ENCODE measurements around the gene RASD2. TPM values are rescaled to one million over a fixed set of nuclear protein-coding genes. Genes with fewer than 3 reads are reported as not detected.

The RASD2 gene
- total RNA-seq, 4 donors from 2014 or later, result 0.13 to 1.6 (median 0.97) TPM

GRCh38 chr22:35546886-35547285, 6.3 kb downstream of the RASD2 start:
- Histone ChIP-seq H3K9me3 (no peaks in the 10 kb centered on the region), H3K4me3 (replicated peaks in 1 of 3) (no peak overlapping the region), H3K36me3 (no peaks in the 10 kb centered on the region), H3K27me3 (no peaks in the 10 kb centered on the region), H3K4me1 (peaks cover 3 to 4% of the 10 kb centered on the region in 2 donors), H3K27ac (no peak overlapping the region)
- no peak for TF ChIP-seq CTCF (IDR thresholded peaks at IDR 0.05)
- no peak for TF ChIP-seq POLR2A (IDR thresholded peaks at IDR 0.05)
- DNase-seq, result no peak
- intact Hi-C loops (cut with DNase I), result no loop called here
- 96 to 97% methylated on average over 14 to 18 of the region's 18 CpGs for WGBS, 2 donors

GRCh38 chr22:35547987-35548721, 7.5 kb downstream of the RASD2 start:
- Histone ChIP-seq H3K27me3 (no peaks in the 10 kb centered on the region), H3K27ac (no peak overlapping the region), H3K9me3 (no peaks in the 10 kb centered on the region), H3K4me1 (no peaks in the 10 kb centered on the region), H3K4me3 (replicated peaks in 1 of 3) (no peak overlapping the region), H3K36me3 (no peaks in the 10 kb centered on the region)
- intact Hi-C loops (cut with DNase I), result no loop called here
- TF ChIP-seq POLR2A (IDR thresholded peaks at IDR 0.05) (no peak), CTCF (IDR thresholded peaks at IDR 0.05) (no peak)
- 79 to 81% methylated on average over 13 of the region's 13 CpGs for WGBS, 2 donors
- DNase-seq, result no peak

- no peak for DNase-seq
- no peaks in the 10 kb centered on the region for H3K27me3 ChIP-seq
- no peaks in the 10 kb centered on the region for H3K4me1 ChIP-seq
- no peaks in the 10 kb centered on the region for H3K9me3 ChIP-seq
- no peak for TF ChIP-seq CTCF (IDR thresholded peaks at IDR 0.05)
- no peak for TF ChIP-seq POLR2A (IDR thresholded peaks at IDR 0.05)
- no peaks in the 10 kb centered on the region for H3K36me3 ChIP-seq
- H3K27ac ChIP-seq, result no peak overlapping the region
- intact Hi-C loops (cut with DNase I), result no loop called here
- no peak overlapping the region for H3K4me3 ChIP-seq (replicated peaks in 1 of 3)
- WGBS, 2 donors, result 66 to 72% methylated on average over 8 of the region's 8 CpGs
Observed at GRCh38 chr22:35548722-35549112, 8.1 kb downstream of the RASD2 start.

GRCh38 chr22:35549328-35549727, 8.7 kb downstream of the RASD2 start:
- H3K36me3 ChIP-seq, result no peaks in the 10 kb centered on the region
- H3K4me3 ChIP-seq (replicated peaks in 1 of 3), result no peak overlapping the region
- WGBS, 2 donors, result 35 to 71% methylated on average over 11 of the region's 11 CpGs
- TF ChIP-seq POLR2A (IDR thresholded peaks at IDR 0.05) (no peak), CTCF (IDR thresholded peaks at IDR 0.05) (no peak)
- DNase-seq, result no peak
- no peaks in the 10 kb centered on the region for H3K4me1 ChIP-seq
- H3K27me3 ChIP-seq, result no peaks in the 10 kb centered on the region
- no peaks in the 10 kb centered on the region for H3K9me3 ChIP-seq
- intact Hi-C loops (cut with DNase I), result no loop called here
- no peak overlapping the region for H3K27ac ChIP-seq

- no peak for DNase-seq
- no peak for TF ChIP-seq POLR2A (IDR thresholded peaks at IDR 0.05)
- no peak for TF ChIP-seq CTCF (IDR thresholded peaks at IDR 0.05)
- Histone ChIP-seq H3K4me1 (peaks cover 16 to 20% of the 10 kb centered on the region in 2 donors), H3K4me3 (replicated peaks in 1 of 3) (no peak overlapping the region), H3K27me3 (no peaks in the 10 kb centered on the region), H3K27ac (no peak overlapping the region), H3K9me3 (no peaks in the 10 kb centered on the region), H3K36me3 (no peaks in the 10 kb centered on the region)
- WGBS, 2 donors, result 96% methylated on average over 34 to 43 of the region's 43 CpGs
- intact Hi-C loops (cut with DNase I), result no loop called here
Observed at GRCh38 chr22:35551549-35552177, 11.0 kb downstream of the RASD2 start.
